H9 (cell line): ENCODE data around the gene RAD50. TPM values are rescaled to one million over a fixed set of nuclear protein-coding genes. Genes with fewer than 3 reads are reported as not detected.

ENCODE experiments used
- DNase-seq: peaks from one replicate; pipeline ENCODE4 v3.0.0-alpha.2; 2017
- H2AFZ ChIP-seq: one replicate; pipeline ENCODE4 v1.6.1; 2013; ENCODE audit warnings: mild to moderate bottlenecking, low read length, control low read depth, moderate library complexity
- H2AK5ac ChIP-seq: 2 replicates; pipeline ENCODE4 v1.6.1; 2013; ENCODE audit warnings: low read length, control low read depth, mixed read lengths; ENCODE audit not compliant: insufficient read length
- H2BK120ac ChIP-seq: one replicate; pipeline ENCODE4 v1.6.1; 2013; ENCODE audit warnings: low read depth, mild to moderate bottlenecking, low read length, control low read depth, inconsistent platforms; ENCODE audit not compliant: poor library complexity, severe bottlenecking
- H2BK12ac ChIP-seq: 2 replicates; pipeline ENCODE4 v1.6.1; 2013; ENCODE audit warnings: low read length, control low read depth, mixed read lengths, low read depth; ENCODE audit not compliant: insufficient read length
- H2BK15ac ChIP-seq: 2 replicates; pipeline ENCODE4 v1.6.1; 2013; ENCODE audit warnings: low read depth, low read length, control low read depth
- H2BK20ac ChIP-seq: one replicate; pipeline ENCODE4 v1.6.1; 2013; ENCODE audit warnings: low read depth, mild to moderate bottlenecking, low read length, control low read depth, inconsistent platforms; ENCODE audit not compliant: poor library complexity, severe bottlenecking
- H2BK5ac ChIP-seq: 2 replicates; pipeline ENCODE4 v1.6.1; 2013; ENCODE audit warnings: low read length, control low read depth, mixed read lengths; ENCODE audit not compliant: insufficient read length
- H3K14ac ChIP-seq: 2 replicates; pipeline ENCODE4 v1.6.1; 2013; ENCODE audit warnings: low read length, control low read depth; ENCODE audit not compliant: insufficient read depth
- H3K18ac ChIP-seq: 2 replicates; pipeline ENCODE4 v1.6.1; 2013; ENCODE audit warnings: low read depth, mild to moderate bottlenecking, mixed read lengths, low read length, control low read depth; ENCODE audit not compliant: insufficient read length
- H3K23ac ChIP-seq: 2 replicates; pipeline ENCODE4 v1.6.1; 2013; ENCODE audit warnings: low read length, control low read depth, mixed read lengths, low read depth; ENCODE audit not compliant: insufficient read length
- H3K23me2 ChIP-seq: 2 replicates; pipeline ENCODE4 v1.6.1; 2013; ENCODE audit warnings: low read depth, mild to moderate bottlenecking, mixed read lengths, low read length, control low read depth; ENCODE audit not compliant: insufficient read length, poor library complexity, severe bottlenecking
- H3K27ac ChIP-seq: 2 replicates; pipeline ENCODE4 v1.5.1; 2013; ENCODE audit warnings: low read length, control low read depth, mixed read lengths, low read depth; ENCODE audit not compliant: insufficient read length
- H3K27me3 ChIP-seq: 2 replicates; pipeline ENCODE4 v1.6.1; 2013; ENCODE audit warnings: low read length, control low read depth, inconsistent platforms; ENCODE audit not compliant: insufficient read depth
- H3K4ac ChIP-seq: 2 replicates; pipeline ENCODE4 v1.6.1; 2013; ENCODE audit warnings: low read depth, mild to moderate bottlenecking, control low read depth, inconsistent platforms, low read length, moderate library complexity
- H3K4me1 ChIP-seq: 2 replicates; pipeline ENCODE4 v1.6.1; 2013; ENCODE audit warnings: low read length, control low read depth, inconsistent platforms; ENCODE audit not compliant: insufficient read depth
- H3K4me2 ChIP-seq: 2 replicates; pipeline ENCODE4 v1.6.1; 2013; ENCODE audit warnings: low read length, control low read depth, mixed read lengths; ENCODE audit not compliant: insufficient read length, insufficient read depth
- H3K56ac ChIP-seq: 2 replicates; pipeline ENCODE4 v1.6.1; 2013; ENCODE audit warnings: low read depth, mild to moderate bottlenecking, mixed read lengths, low read length, control low read depth; ENCODE audit not compliant: insufficient read length
- H3K79me1 ChIP-seq: 2 replicates; pipeline ENCODE4 v1.6.1; 2013; ENCODE audit warnings: low read depth, mild to moderate bottlenecking, moderate library complexity, low read length, control low read depth, inconsistent platforms; ENCODE audit not compliant: insufficient read depth, poor library complexity, severe bottlenecking
- H3K79me2 ChIP-seq: 2 replicates; pipeline ENCODE4 v1.6.1; 2013; ENCODE audit warnings: low read length, control low read depth, inconsistent platforms; ENCODE audit not compliant: insufficient read depth
- H3K9ac ChIP-seq: 2 replicates; pipeline ENCODE4 v1.6.1; 2013; ENCODE audit warnings: low read length, control low read depth, mixed read lengths; ENCODE audit not compliant: insufficient read length; ENCODE audit errors: extremely low read depth
- H3K9me3 ChIP-seq: one replicate; pipeline ENCODE4 v1.6.1; 2013; ENCODE audit warnings: low read depth, low read length, inconsistent platforms; ENCODE audit not compliant: control insufficient read depth
- H3T11ph ChIP-seq: one replicate; pipeline ENCODE4 v1.6.1; 2013; ENCODE audit warnings: mild to moderate bottlenecking, low read length, control low read depth, inconsistent platforms
- H4K20me1 ChIP-seq: one replicate; pipeline ENCODE4 v1.6.1; 2013; ENCODE audit not compliant: control insufficient read depth, insufficient read length, insufficient read depth
- H4K5ac ChIP-seq: 2 replicates; pipeline ENCODE4 v1.6.1; 2013; ENCODE audit warnings: low read depth, mild to moderate bottlenecking, mixed read lengths, low read length, control low read depth; ENCODE audit not compliant: insufficient read length
- H4K8ac ChIP-seq: replicated peaks from 2 replicates; pipeline ENCODE4 v1.6.1; 2013; ENCODE audit warnings: low read length, control low read depth, mixed read lengths, low read depth; ENCODE audit not compliant: insufficient read length
- H4K91ac ChIP-seq: 2 replicates; pipeline ENCODE4 v1.6.1; 2013; ENCODE audit warnings: low read depth, mild to moderate bottlenecking, moderate library complexity, mixed read lengths, low read length, control low read depth; ENCODE audit not compliant: insufficient read length
- H3K27ac Mint-ChIP-seq, 3 experiments: 2 replicates in 2 of 3; 3 replicates in 1 of 3; pipeline ENCODE4 v1.8.0; 2020 to 2021; ENCODE audit warnings: mixed read lengths in 3 of 3, mild to moderate bottlenecking in 1 of 3, moderate library complexity in 1 of 3
- H3K27me3 Mint-ChIP-seq: 2 replicates; pipeline ENCODE4 v1.8.0; 2021; ENCODE audit warnings: low read depth, mild to moderate bottlenecking, moderate library complexity, mixed read lengths
- H3K36me3 Mint-ChIP-seq, 3 experiments: 2 replicates in 2 of 3; 3 replicates in 1 of 3; pipeline ENCODE4 v1.8.0; 2020 to 2021; ENCODE audit warnings: low read depth in 3 of 3, mixed read lengths in 3 of 3; ENCODE audit not compliant: insufficient read depth in 1 of 3
- H3K4me1 Mint-ChIP-seq, 2 experiments: 2 replicates each; pipeline ENCODE4 v1.8.0; 2020; ENCODE audit warnings: mixed read lengths in 2 of 2
- H3K4me3 Mint-ChIP-seq, 2 experiments: 2 replicates in 1 of 2; 3 replicates in 1 of 2; pipeline ENCODE4 v1.8.0; 2020 to 2021; ENCODE audit warnings: mild to moderate bottlenecking in 2 of 2, mixed read lengths in 2 of 2, moderate library complexity in 1 of 2
- H3K9me3 Mint-ChIP-seq, 2 experiments: 2 replicates in 1 of 2; 3 replicates in 1 of 2; pipeline ENCODE4 v1.8.0; 2020; ENCODE audit warnings: mild to moderate bottlenecking in 2 of 2, mixed read lengths in 2 of 2, moderate library complexity in 1 of 2
- CTCF ChIP-seq: fragments of 200-600 bp; sonication (generic); conservative IDR thresholded peaks from 3 replicates; pipeline ENCODE4 v1.8.0; 2021; ENCODE audit warnings: antibody characterized with exemption, mild to moderate bottlenecking
- WGBS: extraction: QIAGEN DNeasy Blood & Tissue Kit; methylation state at CpG from one replicate; pipeline ENCODE4 v1.1.7; 2013; ENCODE audit warnings: missing lambda C conversion rate, low lambda C conversion rate, mixed read lengths; ENCODE audit not compliant: insufficient read length; ENCODE audit errors: extremely low coverage; 5-methylcytosine and 5-hydroxymethylcytosine counted together
- total RNA-seq: library from RNA; stranded (reverse); gene quantifications from 2 replicates; pipeline ENCODE4 v1.2.1, GENCODE V29; 2021

Gene RAD50
- total RNA-seq, 1 experiment from 2014 or later = 46.1 TPM

- H3K56ac ChIP-seq = peak overlapping the region; percentile 13
- no CpG with 5 or more reads among the region's 15 CpGs for WGBS
- no peak overlapping the region for H2BK5ac ChIP-seq
- no peak overlapping the region for H2BK15ac ChIP-seq
- no peaks in the 10 kb centered on the region for H3K4me1 ChIP-seq
- peak overlapping the region; percentile 74 for H3K9ac ChIP-seq
- H2BK120ac ChIP-seq = no peak overlapping the region
- H3K27me3 ChIP-seq = no peaks in the 10 kb centered on the region
- H3K23ac ChIP-seq = no peak overlapping the region
- H3K79me1 ChIP-seq = peaks cover 3% of the 10 kb centered on the region
- H4K20me1 ChIP-seq = no peaks in the 10 kb centered on the region
- H3K18ac ChIP-seq = no peak overlapping the region
- no peak for DNase-seq
- no peak overlapping the region for H4K91ac ChIP-seq
- peak overlapping the region; percentile 87 to 93 for H3K4me3 Mint-ChIP-seq
- H3K4ac ChIP-seq = no peak overlapping the region
- peaks cover 0 to 5% (median 0%) of the 10 kb centered on the region in 3 experiments; a peak in 3 of 7 replicates for H3K36me3 Mint-ChIP-seq
- no peak overlapping the region for H3K27ac ChIP-seq
- no peak overlapping the region for H2AK5ac ChIP-seq
- no peak overlapping the region for H4K8ac ChIP-seq
- H3K27ac Mint-ChIP-seq = peak overlapping the region; percentile 37 to 95 (median 87); a peak in 4 of 7 replicates
- peaks cover 9% of the 10 kb centered on the region for H3K23me2 ChIP-seq
- H3K9me3 ChIP-seq = no peaks in the 10 kb centered on the region
- peak overlapping the region; percentile 34 for H2AFZ ChIP-seq
- H3K27me3 Mint-ChIP-seq = peaks cover 2% of the 10 kb centered on the region
- H4K5ac ChIP-seq = no peak overlapping the region
- no peak overlapping the region for H3T11ph ChIP-seq
- no peak overlapping the region for H2BK20ac ChIP-seq
- peak overlapping the region; percentile 71 for H3K4me2 ChIP-seq
- H3K14ac ChIP-seq = no peak overlapping the region
- H3K79me2 ChIP-seq = 0 out of 2 replicates have a peak, but pooled peaks cover 2% of the 10 kb centered on the region
- no peak for TF ChIP-seq CTCF
- no peak overlapping the region for H2BK12ac ChIP-seq
- H3K4me1 Mint-ChIP-seq = peaks cover 12 to 16% of the 10 kb centered on the region in 2 experiments
- H3K9me3 Mint-ChIP-seq = no peaks in the 10 kb centered on the region; a peak in 1 of 5 replicates
Observed at GRCh38 chr5:132556153-132556762, 519 bp upstream of the RAD50 start.
